ENCODE results near the gene FKBP11. TPM values are rescaled to one million over a fixed set of nuclear protein-coding genes. Genes with fewer than 3 reads are reported as not detected.

Gene FKBP11
- polyA plus RNA-seq, 1 donor from 2014 or later, result 24.9 TPM

GRCh38 chr12:48972952-48973483 lies 47.7 kb upstream of the FKBP11 start:
- no peaks in the 10 kb centered on the region for H4K20me1 ChIP-seq (ENCODE audit: insufficient read depth)
- peaks cover 100% of the 10 kb centered on the region for H3K27me3 ChIP-seq (ENCODE audit: insufficient read depth, low read depth, low read length)
- H3K9ac ChIP-seq (ENCODE audit: low read length), result no peak overlapping the region
- H3K36me3 ChIP-seq (ENCODE audit: insufficient read depth, low read length), result no peaks in the 10 kb centered on the region
- no peak overlapping the region for H3K27ac ChIP-seq (ENCODE audit: low read length)
- H3F3A ChIP-seq (ENCODE audit: insufficient read depth, low read length, poor library complexity, severe bottlenecking), result no peaks in the 10 kb centered on the region
- no peak overlapping the region for H3K4me2 ChIP-seq (ENCODE audit: low read length)
- H3K9me2 ChIP-seq (ENCODE audit: insufficient read depth, low read length), result no peaks in the 10 kb centered on the region
- H3K79me2 ChIP-seq (replicated peaks; ENCODE audit: insufficient read depth, low read length), result no peaks in the 10 kb centered on the region
- H3K4me3 ChIP-seq (ENCODE audit: low read length), result no peak overlapping the region
- no peaks in the 10 kb centered on the region for H3K9me3 ChIP-seq (ENCODE audit: low read length)
- no peak overlapping the region for H2AFZ ChIP-seq (ENCODE audit: low read depth, low read length)
- no peak for TF ChIP-seq EZH2 (IDR thresholded peaks at IDR 0.05; ENCODE audit: borderline replicate concordance, insufficient read depth, low read length, poor library complexity, severe bottlenecking)

GRCh38 chr12:48972213-48972951 lies 47.1 kb upstream of the FKBP11 start:
- Histone ChIP-seq H3F3A (ENCODE audit: insufficient read depth, low read length, poor library complexity, severe bottlenecking) (no peaks in the 10 kb centered on the region), H3K36me3 (ENCODE audit: insufficient read depth, low read length) (no peaks in the 10 kb centered on the region), H3K9me2 (ENCODE audit: insufficient read depth, low read length) (no peaks in the 10 kb centered on the region), H3K9ac (ENCODE audit: low read length) (peak overlapping the region; percentile 55), H3K4me3 (ENCODE audit: low read length) (peak overlapping the region; percentile 69), H2AFZ (ENCODE audit: low read depth, low read length) (no peak overlapping the region), H4K20me1 (ENCODE audit: insufficient read depth) (no peaks in the 10 kb centered on the region), H3K79me2 (replicated peaks; ENCODE audit: insufficient read depth, low read length) (no peaks in the 10 kb centered on the region), H3K4me2 (ENCODE audit: low read length) (no peak overlapping the region), H3K27me3 (ENCODE audit: insufficient read depth, low read depth, low read length) (peaks cover 100% of the 10 kb centered on the region), H3K27ac (ENCODE audit: low read length) (no peak overlapping the region), H3K9me3 (ENCODE audit: low read length) (no peaks in the 10 kb centered on the region)
- TF ChIP-seq CTCF (IDR thresholded peaks at IDR 0.05; ENCODE audit: poor library complexity, severe bottlenecking), result no peak
- no peak for TF ChIP-seq TAF1 (IDR thresholded peaks at IDR 0.05; ENCODE audit: low read depth)
- no peak for TF ChIP-seq POLR2AphosphoS5 (IDR thresholded peaks at IDR 0.05)
- no peak for TF ChIP-seq MXI1 (conservative IDR thresholded peaks at IDR 0.05; ENCODE audit: poor library complexity, severe bottlenecking)
- no peak for TF ChIP-seq EZH2 (IDR thresholded peaks at IDR 0.05; ENCODE audit: borderline replicate concordance, insufficient read depth, low read length, poor library complexity, severe bottlenecking)
- TF ChIP-seq, protein P1, sequence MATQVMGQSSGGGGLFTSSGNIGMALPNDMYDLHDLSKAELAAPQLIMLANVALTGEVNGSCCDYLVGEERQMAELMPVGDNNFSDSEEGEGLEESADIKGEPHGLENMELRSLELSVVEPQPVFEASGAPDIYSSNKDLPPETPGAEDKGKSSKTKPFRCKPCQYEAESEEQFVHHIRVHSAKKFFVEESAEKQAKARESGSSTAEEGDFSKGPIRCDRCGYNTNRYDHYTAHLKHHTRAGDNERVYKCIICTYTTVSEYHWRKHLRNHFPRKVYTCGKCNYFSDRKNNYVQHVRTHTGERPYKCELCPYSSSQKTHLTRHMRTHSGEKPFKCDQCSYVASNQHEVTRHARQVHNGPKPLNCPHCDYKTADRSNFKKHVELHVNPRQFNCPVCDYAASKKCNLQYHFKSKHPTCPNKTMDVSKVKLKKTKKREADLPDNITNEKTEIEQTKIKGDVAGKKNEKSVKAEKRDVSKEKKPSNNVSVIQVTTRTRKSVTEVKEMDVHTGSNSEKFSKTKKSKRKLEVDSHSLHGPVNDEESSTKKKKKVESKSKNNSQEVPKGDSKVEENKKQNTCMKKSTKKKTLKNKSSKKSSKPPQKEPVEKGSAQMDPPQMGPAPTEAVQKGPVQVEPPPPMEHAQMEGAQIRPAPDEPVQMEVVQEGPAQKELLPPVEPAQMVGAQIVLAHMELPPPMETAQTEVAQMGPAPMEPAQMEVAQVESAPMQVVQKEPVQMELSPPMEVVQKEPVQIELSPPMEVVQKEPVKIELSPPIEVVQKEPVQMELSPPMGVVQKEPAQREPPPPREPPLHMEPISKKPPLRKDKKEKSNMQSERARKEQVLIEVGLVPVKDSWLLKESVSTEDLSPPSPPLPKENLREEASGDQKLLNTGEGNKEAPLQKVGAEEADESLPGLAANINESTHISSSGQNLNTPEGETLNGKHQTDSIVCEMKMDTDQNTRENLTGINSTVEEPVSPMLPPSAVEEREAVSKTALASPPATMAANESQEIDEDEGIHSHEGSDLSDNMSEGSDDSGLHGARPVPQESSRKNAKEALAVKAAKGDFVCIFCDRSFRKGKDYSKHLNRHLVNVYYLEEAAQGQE (IDR thresholded peaks at IDR 0.05; ENCODE audit: borderline replicate concordance), result no peak
- no peak for TF ChIP-seq RAD21 (conservative IDR thresholded peaks at IDR 0.05)
- TF ChIP-seq SMC3 (conservative IDR thresholded peaks at IDR 0.05; ENCODE audit: poor library complexity), result no peak
- TF ChIP-seq EP300 (conservative IDR thresholded peaks at IDR 0.05; ENCODE audit: poor library complexity, severe bottlenecking), result no peak

All from neural cell (in vitro differentiated cells).